DOHH2 (cell line): ENCODE results near the gene ALDH4A1.

Experiments
- EZH2phosphoT487 ChIP-seq: fragments of 200-600 bp; sonication (generic); IDR thresholded peaks from 2 replicates; pipeline ENCODE4 v1.6.1; 2017; ENCODE audit warnings: borderline replicate concordance, mild to moderate bottlenecking, antibody characterized with exemption, low read length, moderate library complexity, mixed read lengths
- TF ChIP-seq, protein P1 (sequence below): fragments of 200-600 bp; sonication (generic); IDR thresholded peaks from one replicate; pipeline ENCODE4 v1.5.1; 2014; ENCODE audit warnings: antibody characterized with exemption, mild to moderate bottlenecking, low read depth, low read length; ENCODE audit not compliant: poor library complexity, severe bottlenecking

DNA sequence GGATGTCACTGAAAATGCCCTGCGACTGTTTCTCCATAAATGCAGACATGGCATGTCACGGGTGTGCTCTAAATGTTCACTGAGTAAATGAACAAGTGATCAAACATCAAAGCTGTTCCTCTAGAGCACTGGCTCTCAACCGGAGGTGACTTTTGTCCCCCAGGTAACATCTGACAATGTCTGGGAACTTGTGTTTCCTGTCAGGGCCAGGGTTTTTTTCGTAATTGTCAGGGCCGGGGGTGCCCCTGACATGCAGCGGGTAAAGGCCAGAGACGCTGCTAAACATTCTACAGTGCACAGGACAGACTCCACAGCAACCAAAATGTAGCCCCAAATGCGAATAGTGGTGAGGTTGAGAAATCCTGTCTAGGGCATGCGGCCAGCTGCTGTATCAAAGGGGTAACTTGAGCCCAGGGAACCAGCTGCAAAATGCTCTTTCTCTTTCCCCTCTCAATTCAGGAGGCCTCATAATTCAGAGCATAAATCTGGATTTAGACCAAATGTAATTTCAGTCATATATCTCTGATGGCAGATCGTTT is 2.0 kb downstream of the ALDH4A1 start:
- TF ChIP-seq, protein P1, sequence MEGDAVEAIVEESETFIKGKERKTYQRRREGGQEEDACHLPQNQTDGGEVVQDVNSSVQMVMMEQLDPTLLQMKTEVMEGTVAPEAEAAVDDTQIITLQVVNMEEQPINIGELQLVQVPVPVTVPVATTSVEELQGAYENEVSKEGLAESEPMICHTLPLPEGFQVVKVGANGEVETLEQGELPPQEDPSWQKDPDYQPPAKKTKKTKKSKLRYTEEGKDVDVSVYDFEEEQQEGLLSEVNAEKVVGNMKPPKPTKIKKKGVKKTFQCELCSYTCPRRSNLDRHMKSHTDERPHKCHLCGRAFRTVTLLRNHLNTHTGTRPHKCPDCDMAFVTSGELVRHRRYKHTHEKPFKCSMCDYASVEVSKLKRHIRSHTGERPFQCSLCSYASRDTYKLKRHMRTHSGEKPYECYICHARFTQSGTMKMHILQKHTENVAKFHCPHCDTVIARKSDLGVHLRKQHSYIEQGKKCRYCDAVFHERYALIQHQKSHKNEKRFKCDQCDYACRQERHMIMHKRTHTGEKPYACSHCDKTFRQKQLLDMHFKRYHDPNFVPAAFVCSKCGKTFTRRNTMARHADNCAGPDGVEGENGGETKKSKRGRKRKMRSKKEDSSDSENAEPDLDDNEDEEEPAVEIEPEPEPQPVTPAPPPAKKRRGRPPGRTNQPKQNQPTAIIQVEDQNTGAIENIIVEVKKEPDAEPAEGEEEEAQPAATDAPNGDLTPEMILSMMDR = no peak
- TF ChIP-seq EZH2phosphoT487 = no peak
